Stomach (tissue), 4 donors: ENCODE measurements around the gene DNAJB9.

Experiments used
- CTCF ChIP-seq, 7 experiments: fragments of 450-650 bp in 4 of 7; fragments of 200-600 bp in 3 of 7; sonication (generic) in 3 of 7; IDR thresholded peaks; one replicate each; pipeline ENCODE4 v1.5.1; 2016 to 2019; ENCODE audit warnings: antibody characterized with exemption in 7 of 7, control low read depth in 2 of 7, mild to moderate bottlenecking in 1 of 7
- EP300 ChIP-seq: sonication (generic); formaldehyde crosslinking; IDR thresholded peaks from one replicate; pipeline ENCODE4 v1.6.1; 2017; ENCODE audit warnings: antibody characterized with exemption
- POLR2A ChIP-seq, 4 donors: fragments of 450-650 bp; IDR thresholded peaks; one replicate each; pipeline ENCODE4 v1.6.1; 2016; ENCODE audit warnings: antibody characterized with exemption in 4 of 4, control low read depth in 2 of 4, mild to moderate bottlenecking in 1 of 4, moderate library complexity in 1 of 4
- POLR2AphosphoS5 ChIP-seq, 3 donors: sonication (generic); formaldehyde crosslinking; IDR thresholded peaks; one replicate each; pipeline ENCODE4 v1.6.1; 2016; ENCODE audit warnings: antibody characterized with exemption in 3 of 3

- TF ChIP-seq POLR2A (IDR thresholded peaks at IDR 0.05) = no peak
- no peak for TF ChIP-seq EP300
- no peak for TF ChIP-seq CTCF (IDR thresholded peaks at IDR 0.05)
- TF ChIP-seq POLR2AphosphoS5 (IDR thresholded peaks at IDR 0.05) = no peak
These were observed 20.9 kb downstream of the DNAJB9 start for GRCh38 chr7:108590606-108591005.
